Colonic mucosa (tissue), 4 donors: ENCODE results near the gene SLC1A4. TPM values are rescaled to one million over a fixed set of nuclear protein-coding genes. Genes with fewer than 3 reads are reported as not detected.
"Not testable (repeated sequence)": the region's sequence is repeated elsewhere in the genome, so short reads cannot be mapped to it uniquely, and the experiment has no call there.

Experiments
- DNase-seq: peaks from one replicate; pipeline ENCODE4 v3.0.0-alpha.2; 2020
- H3K27ac ChIP-seq: fragments of 200-600 bp; one replicate; pipeline ENCODE4 v1.8.0; 2021
- H3K27me3 ChIP-seq: fragments of 200-600 bp; one replicate; pipeline ENCODE4 v1.8.0; 2021
- H3K36me3 ChIP-seq: fragments of 200-600 bp; one replicate; pipeline ENCODE4 v1.8.0; 2021
- H3K4me1 ChIP-seq: fragments of 200-600 bp; one replicate; pipeline ENCODE4 v1.8.0; 2021; ENCODE audit warnings: mild to moderate bottlenecking
- H3K4me3 ChIP-seq: fragments of 200-600 bp; one replicate; pipeline ENCODE4 v1.8.0; 2021
- H3K9ac ChIP-seq, 2 donors: one replicate each; pipeline ENCODE4 v1.7.0; 2013; ENCODE audit warnings: control low read depth in 2 of 2, low read depth in 2 of 2, low read length in 2 of 2
- H3K9me3 ChIP-seq: fragments of 200-600 bp; one replicate; pipeline ENCODE4 v1.8.0; 2021
- CTCF ChIP-seq: fragments of 200-600 bp; IDR thresholded peaks from one replicate; pipeline ENCODE4 v1.8.0; 2022; ENCODE audit warnings: antibody characterized with exemption, mild to moderate bottlenecking
- intact Hi-C: fragments of 100-400 bp; cut with DNase I; formaldehyde crosslinking; loops from one replicate; pipeline ENCODE4 v1.14.1; 2022
- total RNA-seq, 2 donors: library from RNA; stranded (reverse); fragmentation: NEBNext Ultra II Directional in 1 of 2; extraction: Animal tissue kit (Norgen Biotek cat#: 25700) in 1 of 2; gene quantifications; one replicate each; pipeline ENCODE4 v1.2.1, GENCODE V29; 2021
- donor health status: healthy.
- donor health status: DM: no; HTN: no; CAD: no.
- donor health status: DM: no; HTN: no; CAD: no.

The SLC1A4 gene
- total RNA-seq, 2 donors from 2014 or later: 13.7 to 32.4 TPM

DNA sequence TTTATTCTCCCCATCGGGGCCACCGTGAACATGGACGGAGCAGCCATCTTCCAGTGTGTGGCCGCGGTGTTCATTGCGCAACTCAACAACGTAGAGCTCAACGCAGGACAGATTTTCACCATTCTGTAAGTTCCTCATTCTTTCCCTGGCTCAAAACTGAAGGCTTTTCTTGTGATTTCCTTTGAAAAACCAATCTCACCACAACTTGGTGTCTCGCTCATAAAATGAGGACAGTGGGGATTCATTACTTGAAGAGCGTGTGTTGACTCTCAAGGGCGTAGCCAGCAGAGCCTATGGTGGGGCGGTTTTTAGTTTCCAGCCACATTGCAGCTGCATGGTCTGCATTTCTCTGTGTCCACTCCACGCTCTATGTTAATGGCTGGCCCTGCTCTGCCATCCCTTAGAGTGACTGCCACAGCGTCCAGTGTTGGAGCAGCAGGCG, 29.0 kb downstream of the SLC1A4 start:
- Histone ChIP-seq H3K27me3 (no peaks in the 10 kb centered on the region), H3K9me3 (no peaks in the 10 kb centered on the region), H3K9ac (no peak overlapping the region), H3K4me3 (no peak overlapping the region), H3K4me1 (no peaks in the 10 kb centered on the region), H3K27ac (peak overlapping the region; percentile 4), H3K36me3 (no peaks in the 10 kb centered on the region)
- no peak for DNase-seq
- intact Hi-C loops: no loop called here
- no peak for TF ChIP-seq CTCF

- no peak overlapping the region for H3K27ac ChIP-seq
- no peaks in the 10 kb centered on the region for H3K36me3 ChIP-seq
- H3K9ac ChIP-seq: no peak overlapping the region
- no peak for DNase-seq
- TF ChIP-seq CTCF: no peak
- H3K27me3 ChIP-seq: no peaks in the 10 kb centered on the region
- no peaks in the 10 kb centered on the region for H3K9me3 ChIP-seq
- H3K4me1 ChIP-seq: no peaks in the 10 kb centered on the region
- intact Hi-C loops: no loop called here
- no peak overlapping the region for H3K4me3 ChIP-seq
Measured at GRCh38 chr2:65019010-65019409, 29.8 kb downstream of the SLC1A4 start.

- no peaks in the 10 kb centered on the region for H3K9me3 ChIP-seq
- intact Hi-C loops: no loop called here
- TF ChIP-seq CTCF: no peak
- H3K36me3 ChIP-seq: no peaks in the 10 kb centered on the region
- DNase-seq: no peak
- no peak overlapping the region for H3K27ac ChIP-seq
- H3K4me1 ChIP-seq: no peaks in the 10 kb centered on the region
- no peak overlapping the region for H3K4me3 ChIP-seq
- H3K27me3 ChIP-seq: no peaks in the 10 kb centered on the region
- no peak overlapping the region for H3K9ac ChIP-seq
Measured at GRCh38 chr2:65019675-65020195, 30.5 kb downstream of the SLC1A4 start.

- DNase-seq, H3K27me3 ChIP-seq, H3K9ac ChIP-seq, H3K36me3 ChIP-seq, H3K4me3 ChIP-seq, H3K27ac ChIP-seq, intact Hi-C loops, H3K9me3 ChIP-seq, H3K4me1 ChIP-seq: not testable (repeated sequence)
Measured at GRCh38 chr2:65020251-65020650, 31.1 kb downstream of the SLC1A4 start.

DNA sequence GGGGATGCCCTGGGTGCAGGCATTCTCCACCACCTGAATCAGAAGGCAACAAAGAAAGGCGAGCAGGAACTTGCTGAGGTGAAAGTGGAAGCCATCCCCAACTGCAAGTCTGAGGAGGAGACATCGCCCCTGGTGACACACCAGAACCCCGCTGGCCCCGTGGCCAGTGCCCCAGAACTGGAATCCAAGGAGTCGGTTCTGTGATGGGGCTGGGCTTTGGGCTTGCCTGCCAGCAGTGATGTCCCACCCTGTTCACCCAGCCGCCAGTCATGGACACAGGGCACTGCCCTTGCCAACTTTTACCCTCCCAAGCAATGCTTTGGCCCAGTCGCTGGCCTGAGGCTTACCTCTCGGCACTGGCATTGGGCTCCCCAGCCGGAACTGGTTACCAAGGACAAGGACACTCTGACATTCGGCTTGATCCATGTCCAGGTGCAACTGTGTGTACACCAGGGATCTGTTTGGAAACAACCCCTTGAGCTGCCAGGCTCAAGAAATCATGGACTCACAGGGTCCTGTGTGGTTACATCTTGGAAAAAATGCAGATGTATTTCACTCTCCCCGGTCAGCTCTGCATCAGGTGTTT, 31.8 kb downstream of the SLC1A4 start:
- Histone ChIP-seq H3K27me3 (no peaks in the 10 kb centered on the region), H3K9ac (no peak overlapping the region), H3K4me1 (peaks cover 7% of the 10 kb centered on the region), H3K27ac (no peak overlapping the region), H3K4me3 (no peak overlapping the region), H3K9me3 (no peaks in the 10 kb centered on the region), H3K36me3 (no peaks in the 10 kb centered on the region)
- TF ChIP-seq CTCF: no peak
- intact Hi-C loops: no loop called here
- no peak for DNase-seq

DNA sequence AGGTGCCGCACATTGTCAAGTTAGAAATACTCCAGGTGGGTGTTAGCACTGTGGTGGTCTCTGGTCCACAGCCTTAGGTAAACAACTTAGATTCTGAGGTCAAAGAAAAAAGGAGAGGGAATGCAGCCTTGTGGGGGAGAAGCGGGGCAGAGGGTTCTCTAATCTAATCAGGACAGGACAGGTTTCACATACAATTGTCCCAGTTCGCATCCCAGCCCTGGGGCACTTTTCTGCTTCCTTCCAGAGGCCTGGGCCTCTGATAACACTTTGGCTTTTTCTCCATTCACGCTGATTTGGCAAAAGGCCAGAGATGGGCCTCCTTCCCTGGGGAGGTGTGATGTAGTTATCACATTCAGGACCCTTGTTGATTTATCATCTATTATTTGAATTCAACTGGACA, 32.5 kb downstream of the SLC1A4 start:
- H3K36me3 ChIP-seq: no peaks in the 10 kb centered on the region
- H3K9ac ChIP-seq: no peak overlapping the region
- TF ChIP-seq CTCF: no peak
- H3K27me3 ChIP-seq: no peaks in the 10 kb centered on the region
- intact Hi-C loops: no loop called here
- no peaks in the 10 kb centered on the region for H3K9me3 ChIP-seq
- no peak overlapping the region for H3K27ac ChIP-seq
- no peak for DNase-seq
- H3K4me1 ChIP-seq: peaks cover 8% of the 10 kb centered on the region
- H3K4me3 ChIP-seq: no peak overlapping the region
